Stimulated activated CD8-positive, alpha-beta memory T cell treated with anti-CD3 and anti-CD28 coated beads, Interleukin-7, amount 100 ng/mL, for 4 hours (primary cell): ENCODE measurements around the gene FKBP14.

Experiments
- DNase-seq, 2 donors: peaks; one replicate each; pipeline ENCODE4 v3.0.0-alpha.2; 2020; ENCODE audit warnings: low read depth in 2 of 2

The FKBP14 gene, protein sequence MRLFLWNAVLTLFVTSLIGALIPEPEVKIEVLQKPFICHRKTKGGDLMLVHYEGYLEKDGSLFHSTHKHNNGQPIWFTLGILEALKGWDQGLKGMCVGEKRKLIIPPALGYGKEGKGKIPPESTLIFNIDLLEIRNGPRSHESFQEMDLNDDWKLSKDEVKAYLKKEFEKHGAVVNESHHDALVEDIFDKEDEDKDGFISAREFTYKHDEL

DNA sequence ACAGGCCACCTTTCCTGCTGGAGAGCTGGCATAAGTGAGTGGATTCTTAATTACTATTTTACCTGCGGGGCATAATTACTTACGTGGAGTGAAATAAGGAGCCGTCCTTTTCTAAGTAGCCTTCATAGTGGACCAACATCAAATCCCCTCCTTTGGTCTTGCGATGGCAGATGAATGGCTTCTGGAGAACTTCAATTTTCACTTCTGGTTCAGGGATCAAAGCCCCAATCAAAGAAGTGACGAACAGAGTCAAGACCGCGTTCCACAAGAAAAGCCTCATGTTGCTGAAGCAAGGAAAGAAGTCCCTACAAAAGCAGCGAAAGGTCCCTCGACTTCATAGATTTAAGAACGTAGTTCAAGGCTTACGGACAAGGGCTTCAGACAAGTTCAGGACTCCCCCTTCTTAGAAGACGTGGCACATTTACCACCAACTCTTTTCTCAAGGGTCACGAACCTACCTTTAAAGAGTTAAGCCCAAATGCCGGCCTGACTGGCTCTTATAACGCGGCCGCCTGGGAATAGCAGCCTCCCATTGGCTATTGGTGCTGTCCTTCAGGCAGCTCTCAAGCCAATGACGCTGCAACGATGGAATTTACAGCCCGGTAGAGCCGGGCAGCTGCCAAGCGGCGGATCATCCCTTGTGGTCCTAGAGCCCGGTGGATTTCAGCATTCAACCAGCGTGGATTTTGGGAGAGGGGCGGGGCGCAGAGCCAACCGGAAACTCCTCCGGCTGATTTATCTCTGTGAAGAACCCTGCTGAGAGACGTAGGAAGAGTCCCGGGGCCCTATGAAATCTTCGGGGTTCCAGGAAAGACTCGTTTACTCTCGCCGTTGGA lies at the start of gene FKBP14:
Gene FKBP14, minus strand, starts transcription at position 474 of the 836 bp plus-strand sequence. Its CDS starts 194 bp downstream, at position 280.
- DNase-seq, result peak; percentile 88

DNA sequence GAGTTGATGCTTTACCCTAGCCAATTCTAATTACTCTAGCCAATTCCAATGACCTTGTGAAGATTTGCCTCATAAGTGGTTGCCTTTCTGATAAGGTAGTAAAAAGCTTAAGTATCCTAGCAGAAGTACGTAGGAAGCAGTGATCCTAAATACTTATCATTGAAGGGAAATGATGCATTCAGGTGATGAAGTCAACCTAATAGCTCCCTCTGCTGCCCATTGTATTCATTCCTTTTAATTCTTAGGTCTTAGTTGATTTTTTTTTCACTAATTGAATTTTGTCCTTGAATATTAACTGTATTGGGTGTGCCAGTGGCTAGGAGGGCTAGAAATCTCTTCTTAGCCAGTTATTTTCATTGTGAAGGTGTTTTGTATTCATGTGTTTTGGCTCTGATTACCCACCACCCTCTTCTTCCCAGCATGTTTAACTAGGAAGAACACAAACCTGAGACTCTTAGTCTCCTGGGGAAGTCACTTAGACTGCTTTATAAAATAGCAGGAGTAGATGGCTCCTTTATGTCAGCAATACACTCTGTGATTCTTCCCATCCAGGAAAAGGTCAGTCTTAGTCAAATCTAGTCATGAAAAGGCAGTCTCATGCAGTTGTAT lies 48.0 kb upstream of the FKBP14 start:
- no peak for DNase-seq

DNA sequence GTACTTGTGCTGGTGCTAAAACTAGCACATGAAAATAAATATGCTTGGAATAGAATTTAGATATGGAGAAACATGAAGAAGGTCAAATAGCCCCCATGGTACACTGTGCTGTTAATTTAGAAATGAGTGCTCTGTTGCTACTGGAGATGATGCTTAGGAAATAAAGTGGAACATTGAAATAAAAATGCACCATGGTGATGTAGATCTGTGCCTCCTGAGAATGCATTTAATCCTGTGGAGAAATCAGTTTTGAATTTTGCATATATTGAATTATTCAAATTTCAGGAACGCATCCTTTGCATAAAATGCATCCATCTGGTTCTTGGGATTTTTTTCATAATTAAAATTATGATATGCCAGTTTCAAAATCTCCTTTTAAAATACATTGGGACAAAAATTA lies 46.2 kb upstream of the FKBP14 start:
- no peak for DNase-seq

DNA sequence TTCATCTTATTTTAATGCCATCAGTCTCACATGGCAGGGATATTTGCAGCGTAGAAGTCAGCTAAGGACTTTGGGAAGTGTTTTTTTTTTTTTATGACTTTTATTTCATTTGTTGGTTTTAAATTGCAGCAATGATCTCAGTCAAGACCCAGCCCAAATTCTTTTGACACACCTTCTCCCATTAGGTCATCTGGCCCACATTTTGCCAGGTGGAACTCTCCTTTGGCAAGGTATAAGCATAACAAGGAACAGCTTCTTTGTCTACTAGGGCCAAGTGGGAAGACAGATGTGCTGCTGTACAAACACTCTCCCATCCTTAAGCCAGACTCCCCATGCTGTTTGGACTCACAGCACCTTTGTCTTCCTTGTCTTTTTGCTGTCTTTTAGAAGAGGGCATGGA lies 43.5 kb upstream of the FKBP14 start:
- no peak for DNase-seq

DNA sequence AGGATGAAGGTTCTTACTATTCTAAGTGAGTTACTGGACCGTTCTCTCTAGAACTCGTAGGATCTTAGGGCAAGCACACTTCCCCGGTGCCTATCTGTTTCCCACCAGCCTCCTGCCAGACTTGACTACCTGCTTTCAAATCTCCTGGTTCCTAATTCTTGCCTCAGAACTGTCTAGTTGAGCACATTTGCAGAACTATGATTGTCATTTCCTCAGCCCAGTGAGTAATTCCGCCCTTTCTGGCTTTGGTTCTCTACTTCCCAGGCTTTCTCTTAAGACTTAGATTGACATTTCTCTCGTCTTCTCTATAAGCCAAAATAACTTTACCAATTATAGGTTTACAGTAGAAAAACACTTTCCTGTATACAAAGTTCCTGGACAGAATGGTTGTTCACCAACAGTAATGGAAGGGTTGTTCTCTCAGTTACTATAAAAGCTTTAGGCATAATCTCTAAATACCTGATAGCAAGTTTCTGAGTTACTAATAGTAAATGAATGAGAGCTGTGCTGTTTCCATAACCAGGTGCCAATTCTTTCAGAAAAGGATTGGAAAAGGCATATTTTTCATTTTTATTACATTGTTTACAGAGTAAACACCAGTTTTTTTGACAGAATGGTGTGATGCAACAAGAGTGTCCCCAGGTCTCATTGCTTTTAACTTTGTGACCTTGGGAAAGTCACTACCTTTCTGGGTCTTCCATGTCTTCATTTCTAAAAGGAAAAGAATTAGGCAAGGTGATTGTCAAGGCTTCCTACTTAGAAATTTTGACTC lies 42.8 kb upstream of the FKBP14 start:
- DNase-seq, result no peak

DNA sequence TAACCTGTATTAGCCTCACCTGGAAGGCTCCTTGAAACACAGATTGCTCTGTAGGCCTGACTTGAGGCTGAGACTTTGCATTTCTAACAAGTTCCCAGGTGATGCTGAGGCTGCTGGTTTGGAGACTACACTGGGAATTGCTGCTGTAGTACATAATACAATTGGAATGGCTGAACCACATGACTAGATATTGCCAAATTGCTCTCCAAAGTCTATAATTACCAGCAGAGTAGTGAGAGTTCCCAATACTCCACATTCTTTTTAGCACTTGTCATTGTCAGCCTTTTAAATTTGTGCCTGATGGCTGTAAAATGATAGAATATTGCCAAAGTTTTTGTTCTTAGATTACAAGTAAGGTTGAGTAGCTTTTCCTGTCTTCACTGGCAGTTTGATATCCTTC lies 41.6 kb upstream of the FKBP14 start:
- DNase-seq, result no peak

DNA sequence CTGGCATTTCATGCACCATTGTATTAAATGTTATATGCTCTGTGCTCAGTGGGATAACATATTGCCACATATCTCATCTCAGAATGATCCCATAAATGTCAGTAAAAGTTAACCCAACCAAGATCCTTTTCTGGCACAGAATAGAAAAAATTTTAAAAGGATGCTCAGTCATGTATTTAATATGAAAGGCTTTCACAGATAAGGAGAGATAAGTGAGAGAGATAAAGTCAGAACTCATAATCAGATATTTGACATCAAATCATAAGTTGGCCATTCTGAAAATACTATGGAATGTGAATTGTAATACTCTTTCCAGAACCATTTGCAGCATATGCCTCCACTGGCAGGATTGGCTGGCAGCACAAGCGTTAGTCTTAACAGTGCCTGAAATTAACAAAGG lies 40.2 kb upstream of the FKBP14 start:
- no peak for DNase-seq

DNA sequence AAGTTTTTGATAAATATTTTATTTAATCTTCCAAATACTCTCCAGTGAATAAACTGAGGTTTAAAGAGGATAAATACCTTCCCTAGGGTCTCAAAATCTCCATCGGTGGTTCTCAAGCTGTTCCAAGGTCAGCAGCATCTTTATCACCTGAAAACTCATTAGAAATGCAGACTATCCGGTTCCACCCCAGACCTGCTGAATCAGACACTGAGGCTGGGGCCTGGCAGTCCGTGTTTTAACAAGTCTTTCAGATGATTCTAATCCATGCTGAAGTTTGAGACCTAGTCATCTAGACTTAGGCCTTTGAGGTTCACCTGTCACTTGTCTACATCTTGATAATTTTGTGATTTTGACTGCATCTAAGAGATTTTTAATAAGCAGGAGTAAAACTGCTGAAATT lies 39.2 kb upstream of the FKBP14 start:
- no peak for DNase-seq

DNA sequence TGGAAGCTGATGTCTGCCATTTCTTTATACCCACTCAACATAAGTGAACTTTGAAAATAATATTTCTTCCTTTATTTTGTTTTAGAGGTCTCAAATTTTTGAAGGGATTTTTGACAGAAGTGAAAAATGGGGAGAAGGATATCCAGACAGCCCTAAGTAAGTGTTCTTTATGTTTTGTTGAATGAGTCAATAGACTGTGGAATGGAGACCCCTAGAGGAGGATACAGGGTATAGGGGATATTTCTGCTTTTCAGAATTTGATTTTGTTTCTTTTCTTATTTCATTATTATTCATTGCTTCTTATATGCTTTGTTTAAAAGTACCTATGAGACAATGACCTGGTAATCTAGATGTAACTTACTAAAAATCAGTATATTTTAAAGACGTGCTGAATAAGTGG lies 36.1 kb upstream of the FKBP14 start:
- no peak for DNase-seq

DNA sequence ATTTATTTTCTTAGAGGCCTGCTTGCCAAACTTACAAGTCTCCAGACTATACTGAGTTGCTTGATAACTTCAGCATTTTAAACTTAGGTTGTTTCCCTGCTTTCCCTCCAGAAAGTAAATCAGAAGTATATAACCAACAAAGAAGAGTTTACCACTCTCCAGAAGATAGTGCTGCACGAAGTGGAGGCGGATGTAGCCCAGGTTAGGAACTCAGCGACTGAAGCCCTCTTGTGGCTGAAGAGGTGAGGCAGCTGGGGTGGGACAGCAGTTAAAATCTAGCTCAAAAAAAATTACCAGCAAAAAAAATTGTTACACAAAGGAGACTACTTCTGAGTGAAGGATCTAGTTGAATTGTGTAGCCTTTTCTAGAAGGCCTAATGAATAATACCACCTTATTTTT lies 35.3 kb upstream of the FKBP14 start:
- DNase-seq, result peak; percentile 7 to 14

DNA sequence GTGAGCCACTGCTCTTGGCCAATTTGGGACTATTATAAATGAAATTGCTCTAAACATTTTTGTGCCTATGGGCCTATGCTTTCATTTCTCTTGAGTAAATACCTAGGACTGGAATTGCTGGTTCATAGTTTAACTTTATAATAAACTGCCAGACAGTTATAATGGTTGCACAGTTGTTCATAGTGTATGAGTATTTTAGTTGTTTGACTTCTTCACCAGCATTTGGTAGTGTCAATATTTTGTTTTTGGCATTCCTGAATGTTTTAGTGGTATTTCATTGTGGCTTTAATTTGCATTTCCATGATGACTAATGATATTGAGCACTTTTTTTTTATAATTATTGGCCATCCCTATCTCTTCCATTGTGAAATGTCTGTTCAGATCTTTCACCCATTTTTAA lies 31.2 kb upstream of the FKBP14 start:
- DNase-seq, result no peak

DNA sequence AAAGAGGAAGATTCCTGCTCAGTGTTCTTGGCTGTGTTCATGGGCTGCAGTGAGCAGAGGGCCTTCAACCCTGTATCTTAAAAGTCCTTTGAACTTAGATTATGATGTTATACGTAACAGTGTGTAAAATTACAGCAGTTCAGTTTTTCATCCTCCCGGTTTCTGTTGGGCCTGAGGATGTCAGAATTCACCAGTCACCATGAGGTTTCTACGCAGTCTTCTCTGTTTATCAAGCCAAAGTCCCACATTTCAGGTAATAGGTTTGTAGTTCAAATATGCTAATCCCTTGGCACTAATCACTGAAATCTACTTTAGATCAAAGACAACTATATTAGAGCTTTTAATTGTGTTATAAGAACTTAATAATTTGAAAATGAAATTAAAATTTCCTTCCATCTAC lies 26.6 kb upstream of the FKBP14 start:
- no peak for DNase-seq

DNA sequence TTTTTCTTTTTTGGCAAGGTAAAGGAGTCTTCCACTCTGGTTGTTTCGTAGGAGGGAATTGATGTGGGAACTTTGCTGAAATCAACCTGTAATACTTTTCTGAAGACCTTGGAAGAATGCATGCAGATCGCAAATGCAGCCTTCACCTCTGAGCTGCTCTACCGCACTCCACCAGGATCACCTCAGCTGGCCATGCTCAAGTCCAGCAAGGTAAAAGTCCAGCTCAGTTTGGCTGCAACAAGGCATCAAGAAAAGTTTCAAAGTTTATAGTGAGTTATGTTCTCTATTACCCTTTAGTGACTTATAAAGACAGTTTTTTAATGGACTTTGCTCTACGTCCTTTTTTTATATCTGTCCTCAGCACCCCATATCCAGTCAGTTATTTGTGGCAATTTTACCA lies 22.7 kb upstream of the FKBP14 start:
- DNase-seq, result no peak

DNA sequence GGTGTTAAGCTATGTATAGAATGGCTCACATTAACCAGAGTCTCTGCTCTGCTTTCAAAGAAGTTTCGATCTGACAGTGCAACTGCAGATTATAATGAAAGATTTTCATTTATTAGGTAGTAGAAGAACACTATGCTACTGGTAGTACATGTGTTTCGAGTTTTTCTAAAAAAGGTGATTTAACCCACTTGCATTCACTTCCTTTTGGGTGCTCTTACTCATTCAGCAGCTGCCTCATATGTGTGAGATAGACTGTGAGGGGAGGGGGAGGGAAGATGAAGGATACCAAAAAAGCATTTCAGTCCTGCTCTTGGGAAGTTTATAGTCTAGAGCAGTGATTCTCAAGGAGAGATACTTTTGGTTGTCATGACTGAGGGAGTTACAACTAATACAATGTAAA lies 22.1 kb upstream of the FKBP14 start:
- DNase-seq, result no peak

DNA sequence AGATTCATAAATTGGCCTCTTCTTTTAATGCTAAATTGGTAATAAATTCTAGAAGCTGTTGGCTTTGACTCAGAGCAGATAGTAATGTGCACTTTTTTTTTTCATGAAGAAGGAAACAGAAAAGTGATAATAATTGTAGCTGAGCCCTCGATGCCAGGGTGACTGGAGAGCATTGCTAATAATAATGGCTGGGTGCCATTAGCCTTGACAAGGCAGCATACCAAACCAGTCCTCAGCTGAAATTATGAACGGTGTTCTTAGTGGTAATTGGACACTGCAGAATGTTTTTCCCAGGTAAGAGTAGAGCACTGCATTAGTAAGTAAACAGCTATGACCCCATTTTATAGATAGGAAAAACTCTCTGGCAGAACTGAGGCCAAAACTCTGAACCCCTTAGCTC lies 20.6 kb upstream of the FKBP14 start:
- no peak for DNase-seq

DNA sequence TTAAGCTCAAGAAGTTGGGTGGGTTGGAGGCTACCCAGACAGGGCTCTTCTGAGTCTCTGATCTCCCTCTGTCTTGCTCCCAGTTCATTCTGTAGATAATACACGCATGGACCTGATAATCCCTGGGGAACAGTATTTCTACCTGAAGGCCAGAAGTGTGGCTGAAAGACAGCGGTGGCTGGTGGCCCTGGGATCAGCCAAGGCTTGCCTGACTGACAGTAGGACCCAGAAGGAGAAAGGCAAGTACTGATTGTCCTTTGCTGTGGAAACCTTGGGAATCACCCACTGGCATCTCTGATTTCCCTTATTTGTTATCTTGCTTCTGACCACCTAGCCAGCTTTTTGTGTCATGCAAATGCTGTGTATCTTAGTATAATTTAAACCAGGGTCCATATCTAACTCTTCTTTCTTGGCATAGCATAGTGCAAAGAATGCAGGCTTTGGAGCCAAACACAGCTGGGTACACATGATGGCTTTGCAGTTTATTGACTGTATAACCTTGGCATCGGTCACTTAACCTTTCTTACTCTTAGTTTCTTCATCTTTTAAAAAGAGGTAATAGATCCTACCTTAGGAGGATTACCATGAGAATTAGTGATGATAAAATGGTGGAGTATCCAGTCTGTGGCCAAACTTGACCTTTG lies 19.7 kb upstream of the FKBP14 start:
- no peak for DNase-seq

DNA sequence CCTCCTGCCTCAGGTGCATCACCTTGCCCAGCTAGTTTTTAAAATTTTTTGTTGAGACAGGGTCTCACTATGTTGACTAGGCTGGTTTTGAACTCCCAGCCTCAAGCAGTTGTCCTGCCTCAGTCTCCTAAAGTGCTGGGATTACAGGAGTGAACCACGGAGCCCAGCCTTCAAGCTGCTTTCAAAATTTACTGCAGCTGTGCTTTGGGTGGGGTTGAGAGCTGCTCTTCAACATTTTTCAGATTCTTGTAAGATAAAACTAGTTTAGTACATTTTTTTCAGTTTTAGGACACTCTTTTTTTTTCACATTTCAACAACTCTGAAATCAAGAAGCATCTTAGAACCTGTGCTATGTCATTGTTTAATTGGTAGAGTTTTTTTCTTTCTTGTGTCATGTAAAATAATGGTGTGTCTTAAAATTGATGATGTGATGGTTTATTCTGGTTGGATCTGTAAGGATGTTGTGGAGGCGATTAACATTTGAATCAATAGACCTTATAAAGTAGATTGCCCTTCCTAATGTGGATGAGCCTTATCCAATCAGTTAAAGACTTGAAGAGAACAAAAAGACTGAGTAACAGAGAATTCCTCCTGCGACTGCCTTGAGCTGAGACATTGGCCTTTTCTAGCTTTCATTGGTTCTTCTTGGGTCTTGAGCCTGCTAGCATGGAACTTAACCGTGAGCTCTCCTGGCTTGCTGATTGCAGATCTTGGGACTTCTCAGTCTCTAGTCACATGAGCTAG lies 15.2 kb upstream of the FKBP14 start:
- DNase-seq, result no peak

DNA sequence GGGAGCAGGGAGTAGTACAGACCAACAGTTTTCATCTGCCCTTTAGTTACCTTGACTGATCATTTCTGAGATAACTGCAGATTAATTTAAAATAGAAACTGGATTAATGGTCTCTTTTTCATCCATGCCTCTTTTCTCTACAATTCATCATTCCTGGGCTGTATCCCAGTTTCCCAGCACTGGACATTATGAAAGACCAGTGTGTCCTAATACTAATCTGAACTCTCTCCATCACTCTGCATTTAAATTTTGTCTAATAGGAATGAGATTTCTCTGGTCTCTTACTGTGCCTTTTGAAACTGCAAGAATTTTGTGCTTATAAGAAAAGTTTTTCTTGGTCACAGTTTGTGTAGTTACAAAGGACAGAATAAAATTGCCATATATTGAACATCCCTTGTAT lies 14.4 kb upstream of the FKBP14 start:
- DNase-seq, result no peak

DNA sequence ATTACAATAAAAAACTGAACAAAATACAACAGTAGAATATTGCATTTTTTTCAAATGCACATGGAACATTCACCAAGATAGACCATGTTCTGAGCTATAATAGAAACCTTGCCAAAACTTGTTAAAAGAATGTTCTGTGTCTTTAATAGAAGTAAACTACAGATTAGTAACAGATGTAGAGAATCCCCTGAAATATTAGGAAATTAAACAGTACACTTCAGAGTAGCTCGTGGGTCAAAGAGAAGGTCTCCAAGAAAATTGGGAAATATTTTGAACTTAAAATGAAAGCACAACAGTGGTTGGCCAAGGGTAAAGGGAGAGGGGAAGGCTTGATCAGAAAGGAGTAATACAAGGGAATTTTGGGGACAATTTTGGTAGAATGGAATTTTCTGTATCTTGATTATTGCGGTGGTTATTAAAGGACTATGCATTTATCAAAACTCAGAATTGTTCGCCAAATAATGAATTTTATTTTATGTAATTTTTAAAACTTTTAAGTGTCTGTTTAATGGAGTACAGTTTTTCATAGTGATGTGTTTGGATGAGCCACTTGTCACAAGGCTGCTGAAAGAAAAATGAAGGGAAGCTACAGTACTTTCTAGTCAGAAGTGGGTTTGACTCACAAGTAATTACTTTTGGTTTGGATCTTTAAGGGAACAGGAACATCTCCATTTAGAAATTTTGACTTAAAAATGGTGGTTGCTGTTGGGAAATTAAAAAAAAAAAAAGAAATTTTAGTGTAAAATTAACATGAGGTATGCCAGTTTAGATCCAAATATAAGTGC lies 11.9 kb upstream of the FKBP14 start:
- DNase-seq, result no peak

DNA sequence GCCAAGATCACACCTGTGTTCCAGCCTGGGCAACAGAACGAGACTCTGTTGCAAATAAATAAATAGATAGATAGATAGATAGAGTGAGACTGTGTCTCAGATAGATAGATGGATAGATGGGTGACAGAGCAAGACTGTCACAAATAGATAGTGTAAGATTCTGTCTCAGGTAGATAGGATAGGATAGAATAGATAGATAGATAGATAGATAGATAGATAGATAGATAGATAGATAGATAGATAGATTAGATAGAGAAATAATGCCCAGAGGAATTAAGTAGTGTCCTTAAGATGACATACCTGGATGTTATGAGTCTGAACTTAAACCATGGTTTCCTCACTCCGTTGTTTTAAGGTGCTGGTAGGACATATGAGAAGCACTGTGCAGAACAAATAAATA lies 9.7 kb upstream of the FKBP14 start:
- no peak for DNase-seq
